Activated naive CD4-positive, alpha-beta T cell treated with anti-CD3 and anti-CD28 coated beads, Interleukin-2, amount 10 ng/mL, durations not matched to agents 7 days and 5 days (primary cell): ENCODE data around the gene NTRK1.
"Not testable (repeated sequence)": the region's sequence is repeated elsewhere in the genome, so short reads cannot be mapped to it uniquely, and the experiment has no call there.

Source experiments
- CTCF ChIA-PET: fragments of 350-600 bp; sonication (Branson Sonifier 250); formaldehyde crosslinking; loops from one replicate; lab custom pipeline; 2021; ENCODE audit warnings: antibody characterized with exemption; lab: Charles Lee
- DNase-seq: peaks from one replicate; pipeline ENCODE4 v3.0.0-alpha.2; 2020
- H3K27ac Mint-ChIP-seq: one replicate; pipeline ENCODE4 v1.8.0; 2021; ENCODE audit warnings: mild to moderate bottlenecking, moderate library complexity, mixed read lengths
- H3K27me3 Mint-ChIP-seq: one replicate; pipeline ENCODE4 v1.8.0; 2021; ENCODE audit warnings: mild to moderate bottlenecking, mixed read lengths
- H3K36me3 Mint-ChIP-seq: one replicate; pipeline ENCODE4 v1.8.0; 2021; ENCODE audit warnings: mixed read lengths
- H3K4me1 Mint-ChIP-seq: one replicate; pipeline ENCODE4 v1.8.0; 2021; ENCODE audit warnings: mixed read lengths
- H3K4me3 Mint-ChIP-seq: one replicate; pipeline ENCODE4 v1.8.0; 2021; ENCODE audit warnings: mild to moderate bottlenecking, moderate library complexity, mixed read lengths
- H3K9me3 Mint-ChIP-seq: one replicate; pipeline ENCODE4 v1.8.0; 2021; ENCODE audit warnings: mixed read lengths

The NTRK1 gene

DNA sequence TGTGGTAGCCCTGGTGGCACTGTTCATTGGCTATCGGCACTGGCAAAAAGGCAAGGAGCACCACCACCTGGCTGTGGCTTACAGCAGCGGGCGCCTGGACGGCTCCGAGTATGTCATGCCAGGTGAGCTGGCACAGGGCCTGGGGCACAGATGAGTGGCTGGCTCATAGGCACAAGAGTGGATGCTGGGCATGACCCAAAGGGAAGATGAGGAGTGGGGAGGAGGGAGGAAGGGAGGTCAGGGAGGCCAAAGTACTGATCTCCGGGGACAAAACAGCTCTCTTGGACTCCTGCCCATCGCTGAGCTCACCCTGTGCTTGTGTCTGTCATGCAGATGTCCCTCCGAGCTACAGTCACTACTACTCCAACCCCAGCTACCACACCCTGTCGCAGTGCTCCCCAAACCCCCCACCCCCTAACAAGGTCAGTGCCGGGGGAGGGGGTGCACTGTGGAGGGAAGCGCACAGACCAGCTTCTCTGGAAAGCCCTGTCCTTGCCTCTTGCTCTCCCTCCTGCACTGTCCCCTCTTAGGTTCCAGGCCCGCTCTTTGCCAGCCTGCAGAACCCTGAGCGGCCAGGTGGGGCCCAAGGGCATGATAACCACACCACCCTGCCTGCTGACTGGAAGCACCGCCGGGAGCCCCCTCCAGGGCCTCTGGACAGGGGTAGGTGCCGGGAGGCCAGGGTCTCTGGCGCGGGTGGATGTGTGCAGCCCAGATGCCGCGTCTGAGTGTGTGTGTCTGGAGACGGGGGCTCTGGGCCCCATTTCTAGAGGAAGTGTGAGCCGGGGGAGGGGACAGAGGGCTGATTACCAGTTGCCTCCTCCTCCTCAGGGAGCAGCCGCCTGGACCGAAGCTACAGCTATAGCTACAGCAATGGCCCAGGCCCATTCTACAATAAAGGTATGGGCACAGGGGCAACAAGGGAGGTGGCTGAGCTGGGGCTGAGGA lies 52.5 kb downstream of the NTRK1 start:
- Mint-ChIP-seq H3K4me3 (no peak overlapping the region), H3K9me3 (no peaks in the 10 kb centered on the region), H3K27me3 (peaks cover 73% of the 10 kb centered on the region), H3K27ac (no peak overlapping the region), H3K36me3 (no peaks in the 10 kb centered on the region), H3K4me1 (no peaks in the 10 kb centered on the region)
- CTCF ChIA-PET = interaction anchor here (1.7 to 6.3 kb wide), 4 partner anchors 12 to 22 kb away, joined by 4 to 61 read pairs (median 6); no protein-coding TSS in a partner anchor
- DNase-seq = no peak

DNA sequence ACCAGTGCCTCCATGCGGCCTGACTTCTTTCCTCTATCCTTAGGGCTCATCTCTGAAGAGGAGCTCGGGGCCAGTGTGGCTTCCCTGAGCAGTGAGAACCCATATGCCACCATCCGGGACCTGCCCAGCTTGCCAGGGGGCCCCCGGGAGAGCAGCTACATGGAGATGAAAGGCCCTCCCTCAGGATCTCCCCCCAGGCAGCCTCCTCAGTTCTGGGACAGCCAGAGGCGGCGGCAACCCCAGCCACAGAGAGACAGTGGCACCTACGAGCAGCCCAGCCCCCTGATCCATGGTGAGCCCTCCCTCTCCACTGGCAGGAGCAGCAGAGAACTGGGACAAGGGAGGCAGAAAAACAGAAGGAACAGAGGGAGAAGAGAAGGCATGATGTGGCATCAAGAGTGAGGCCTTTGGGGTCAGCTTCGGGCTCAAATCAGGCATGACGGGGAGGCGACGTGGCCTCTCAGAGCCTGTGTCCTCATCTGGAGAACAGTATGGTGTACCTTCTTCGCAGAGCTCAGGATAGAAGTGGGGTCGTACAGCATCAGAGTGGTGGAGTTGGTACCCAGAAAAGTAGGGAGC lies 53.2 kb downstream of the NTRK1 start:
- Mint-ChIP-seq H3K27me3 (peaks cover 77% of the 10 kb centered on the region), H3K27ac (no peak overlapping the region), H3K4me1 (no peaks in the 10 kb centered on the region), H3K9me3 (no peaks in the 10 kb centered on the region), H3K4me3 (no peak overlapping the region), H3K36me3 (no peaks in the 10 kb centered on the region)
- CTCF ChIA-PET = interaction anchor here (1.7 to 6.3 kb wide), 3 partner anchors 12 to 19 kb away, joined by 4 to 61 read pairs (median 5); no protein-coding TSS in a partner anchor
- DNase-seq = no peak

DNA sequence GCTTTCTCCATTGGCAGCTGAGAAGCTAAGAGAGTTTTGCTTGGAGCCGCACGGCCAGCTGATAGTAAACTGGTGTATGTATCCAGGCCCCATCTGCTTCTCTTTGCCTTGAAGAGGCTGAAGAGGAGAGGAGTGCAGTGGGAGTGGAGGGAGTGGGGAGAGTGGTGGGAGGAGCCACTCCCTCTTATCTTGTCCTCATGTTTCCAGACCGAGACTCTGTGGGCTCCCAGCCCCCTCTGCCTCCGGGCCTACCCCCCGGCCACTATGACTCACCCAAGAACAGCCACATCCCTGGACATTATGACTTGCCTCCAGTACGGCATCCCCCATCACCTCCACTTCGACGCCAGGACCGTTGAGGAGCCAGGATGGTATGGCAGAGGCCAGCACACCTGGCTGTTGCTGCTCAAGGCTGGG lies 53.8 kb downstream of the NTRK1 start:
- Mint-ChIP-seq H3K4me1 (no peaks in the 10 kb centered on the region), H3K9me3 (no peaks in the 10 kb centered on the region), H3K27ac (no peak overlapping the region), H3K4me3 (no peak overlapping the region), H3K36me3 (no peaks in the 10 kb centered on the region), H3K27me3 (peaks cover 82% of the 10 kb centered on the region)
- no peak for DNase-seq
- CTCF ChIA-PET = interaction anchor here (6.3 kb wide), 1 partner anchor 11 kb away, joined by 61 read pairs; no protein-coding TSS in a partner anchor

GRCh38 chr1:156920233-156921052 lies 59.8 kb downstream of the NTRK1 start, which contains the start of gene LRRC71:
Gene LRRC71 (plus strand): TSS chr1:156920632. CDS start chr1:156920804, 172 bp downstream.
- H3K27ac Mint-ChIP-seq = no peak within 1 kb of the TSS
- H3K4me3 Mint-ChIP-seq = no peak within 1 kb of the TSS
- H3K36me3 Mint-ChIP-seq = peaks cover 3% of the 10 kb centered on the region
- DNase-seq = peak; percentile 80
- CTCF ChIA-PET = interaction anchor here (1.1 to 11.2 kb wide), 3 partner anchors 10 to 40 kb away, joined by 4 to 105 read pairs (median 4); partner anchors contain the start of gene PEAR1
- peaks cover 93% of the 10 kb centered on the region for H3K27me3 Mint-ChIP-seq
- no peaks in the 10 kb centered on the region for H3K9me3 Mint-ChIP-seq
- H3K4me1 Mint-ChIP-seq = peaks cover 8% of the 10 kb centered on the region

DNA sequence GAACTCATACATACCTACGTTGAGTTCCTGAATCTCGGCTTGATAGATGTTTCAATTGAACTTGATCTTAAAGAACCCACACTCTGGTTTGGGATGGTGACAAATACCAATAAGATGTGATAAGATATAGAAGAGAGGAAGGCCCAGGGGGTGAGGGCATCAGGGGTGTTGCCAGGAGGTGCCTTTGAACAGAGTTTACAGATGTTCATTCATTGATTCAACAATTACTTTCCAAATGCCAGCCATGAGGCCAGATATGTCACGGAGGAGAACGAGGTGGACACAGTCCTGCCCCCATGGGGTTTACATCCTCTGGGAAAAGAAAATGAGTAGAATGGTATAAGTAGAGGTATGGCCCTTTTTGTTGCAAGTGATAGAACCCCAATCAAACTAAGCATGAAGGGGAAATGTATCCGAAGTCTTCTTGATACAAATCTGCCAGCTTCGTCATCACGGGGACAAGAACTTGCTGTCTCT lies 60.4 kb downstream of the NTRK1 start:
- peaks cover 8% of the 10 kb centered on the region for H3K4me1 Mint-ChIP-seq
- no peak overlapping the region for H3K27ac Mint-ChIP-seq
- CTCF ChIA-PET = interaction anchor here (1.0 to 11.2 kb wide), 2 partner anchors 31 to 195 kb away, joined by 3 to 105 read pairs; partner anchors contain the start of gene PEAR1
- DNase-seq = no peak
- H3K9me3 Mint-ChIP-seq = no peaks in the 10 kb centered on the region
- H3K36me3 Mint-ChIP-seq = peaks cover 3% of the 10 kb centered on the region
- peaks cover 95% of the 10 kb centered on the region for H3K27me3 Mint-ChIP-seq
- no peak overlapping the region for H3K4me3 Mint-ChIP-seq

DNA sequence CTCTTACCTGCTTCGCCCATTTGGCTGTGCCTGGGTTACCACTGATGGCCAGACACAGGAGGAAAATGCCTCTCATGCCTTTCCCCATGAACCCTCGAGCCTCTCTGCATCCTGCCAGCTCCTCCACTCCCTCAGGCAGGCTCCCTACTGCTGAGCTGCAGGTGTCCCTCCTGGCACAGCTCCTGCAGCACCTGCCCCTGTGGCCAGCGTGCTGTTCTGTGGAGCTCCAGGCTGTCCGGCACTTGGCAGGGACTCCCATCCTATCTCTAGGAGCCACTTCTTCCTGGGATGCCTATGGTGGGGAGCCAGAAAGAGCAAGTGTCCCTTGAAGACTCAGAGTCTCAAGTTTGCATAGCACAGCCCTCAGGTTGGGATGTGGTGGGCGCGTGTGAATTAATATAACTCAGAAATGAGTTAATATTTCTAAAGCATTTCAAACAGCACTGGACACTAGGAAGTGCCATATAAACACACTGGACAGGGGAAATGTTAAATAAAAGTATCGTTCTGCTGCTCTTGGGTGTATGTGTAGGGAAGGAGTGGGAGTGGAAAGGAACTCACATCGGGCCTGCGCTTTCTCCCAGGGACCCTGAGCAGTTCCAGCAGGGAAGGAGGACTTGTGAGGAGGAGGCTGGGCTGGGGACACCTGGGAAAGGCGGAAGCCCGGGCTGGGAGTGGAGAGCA lies 62.5 kb downstream of the NTRK1 start:
- no peak overlapping the region for H3K27ac Mint-ChIP-seq
- H3K4me1 Mint-ChIP-seq = peaks cover 17% of the 10 kb centered on the region
- no peak for DNase-seq
- peaks cover 100% of the 10 kb centered on the region for H3K27me3 Mint-ChIP-seq
- H3K4me3 Mint-ChIP-seq = no peak overlapping the region
- no peaks in the 10 kb centered on the region for H3K9me3 Mint-ChIP-seq
- H3K36me3 Mint-ChIP-seq = peaks cover 3% of the 10 kb centered on the region
- CTCF ChIA-PET = interaction anchor here (1.0 to 11.2 kb wide), 4 partner anchors 11 to 127 kb away, joined by 3 to 105 read pairs (median 32); partner anchors contain the start of gene PEAR1

- H3K9me3 Mint-ChIP-seq = no peaks in the 10 kb centered on the region
- H3K4me3 Mint-ChIP-seq = no peak overlapping the region
- CTCF ChIA-PET = interaction anchor here (0.8 to 11.2 kb wide), 3 partner anchors 12 to 234 kb away, joined by 3 to 105 read pairs (median 61); partner anchors contain the start of gene PEAR1
- no peak overlapping the region for H3K27ac Mint-ChIP-seq
- no peak for DNase-seq
- peaks cover 3% of the 10 kb centered on the region for H3K36me3 Mint-ChIP-seq
- H3K4me1 Mint-ChIP-seq = peaks cover 18% of the 10 kb centered on the region
- H3K27me3 Mint-ChIP-seq = peaks cover 100% of the 10 kb centered on the region
Observed at GRCh38 chr1:156923670-156924477, 63.2 kb downstream of the NTRK1 start.

- Mint-ChIP-seq H3K4me3 (no peak overlapping the region), H3K27me3 (peaks cover 100% of the 10 kb centered on the region), H3K36me3 (peaks cover 3% of the 10 kb centered on the region), H3K27ac (no peak overlapping the region), H3K9me3 (no peaks in the 10 kb centered on the region), H3K4me1 (peaks cover 18% of the 10 kb centered on the region)
- DNase-seq = no peak
- CTCF ChIA-PET = interaction anchor here (0.8 to 11.2 kb wide), 3 partner anchors 13 to 234 kb away, joined by 3 to 105 read pairs (median 61); partner anchors contain the start of gene PEAR1
Observed at GRCh38 chr1:156924478-156925153, 64.0 kb downstream of the NTRK1 start.

- peaks cover 3% of the 10 kb centered on the region for H3K36me3 Mint-ChIP-seq
- H3K27ac Mint-ChIP-seq = no peak overlapping the region
- H3K4me3 Mint-ChIP-seq = no peak overlapping the region
- H3K27me3 Mint-ChIP-seq = peaks cover 100% of the 10 kb centered on the region
- H3K9me3 Mint-ChIP-seq = no peaks in the 10 kb centered on the region
- CTCF ChIA-PET = interaction anchor here (0.8 to 11.2 kb wide), 6 partner anchors 14 to 235 kb away, joined by 3 to 105 read pairs (median 15); partner anchors contain the start of gene PEAR1
- H3K4me1 Mint-ChIP-seq = peaks cover 16% of the 10 kb centered on the region
- no peak for DNase-seq
Observed at GRCh38 chr1:156925154-156926010, 64.7 kb downstream of the NTRK1 start.

GRCh38 chr1:156926175-156926574 lies 65.5 kb downstream of the NTRK1 start:
- Mint-ChIP-seq H3K27ac (no peak overlapping the region), H3K4me1 (peaks cover 15% of the 10 kb centered on the region), H3K36me3 (peaks cover 3% of the 10 kb centered on the region), H3K9me3 (no peaks in the 10 kb centered on the region), H3K27me3 (peaks cover 100% of the 10 kb centered on the region), H3K4me3 (no peak overlapping the region)
- no peak for DNase-seq
- CTCF ChIA-PET = interaction anchor here (0.9 to 11.2 kb wide), 5 partner anchors 15 to 236 kb away, joined by 3 to 105 read pairs (median 26); partner anchors contain the start of gene PEAR1

- CTCF ChIA-PET = interaction anchor here (1.1 to 11.2 kb wide), 8 partner anchors 11 to 266 kb away, joined by 3 to 105 read pairs (median 10); partner anchors contain the start of gene PEAR1
- H3K9me3 Mint-ChIP-seq, H3K27ac Mint-ChIP-seq, DNase-seq, H3K4me3 Mint-ChIP-seq, H3K36me3 Mint-ChIP-seq: not testable (repeated sequence)
- Mint-ChIP-seq H3K4me1 (peaks cover 20% of the 10 kb centered on the region), H3K27me3 (peaks cover 100% of the 10 kb centered on the region)
Observed at GRCh38 chr1:156926695-156927094, 66.0 kb downstream of the NTRK1 start.
